HepG2 (cell line): ENCODE measurements around the gene NKD1. TPM values are rescaled to one million over a fixed set of nuclear protein-coding genes. Genes with fewer than 3 reads are reported as not detected.
A peak's percentile ranks its signal among the peaks of the same experiment; 100 is the strongest.

Experiments
- ATF7 ChIP-seq, 2 experiments: fragments of 450-650 bp in 1 of 2; sonication (generic) in 1 of 2; formaldehyde crosslinking in 1 of 2; IDR thresholded peaks; 2 replicates each; pipeline versions ENCODE4 v1.4.0 to v1.6.1; 2016 to 2020; ENCODE audit warnings: antibody characterized with exemption in 1 of 2, mild to moderate bottlenecking in 1 of 2, missing genetic modification reagents in 1 of 2
- HNRNPUL1 ChIP-seq: fragments of 200-400 bp; formaldehyde crosslinking; IDR thresholded peaks from 2 replicates; pipeline ENCODE4 v1.6.1; 2017; ENCODE audit warnings: low read depth, mild to moderate bottlenecking, low read length, moderate library complexity
- JARID2 ChIP-seq: sonication (generic); formaldehyde crosslinking; IDR thresholded peaks from 2 replicates; pipeline ENCODE4 v1.8.1; 2023; ENCODE audit warnings: missing genetic modification reagents, inconsistent platforms; ENCODE audit not compliant: insufficient replicate concordance
- KLF11 ChIP-seq: IDR thresholded peaks from 2 replicates; pipeline ENCODE4 v1.6.1; 2016; ENCODE audit warnings: missing compliant biosample characterization
- NONO ChIP-seq, 2 experiments: fragments of 450-650 bp in 1 of 2; sonication (generic) in 1 of 2; formaldehyde crosslinking in 1 of 2; IDR thresholded peaks in 1 of 2; conservative IDR thresholded peaks in 1 of 2; 2 replicates each; pipeline versions ENCODE4 v1.6.1 to v1.8.0; 2017 to 2022; ENCODE audit warnings: mild to moderate bottlenecking in 1 of 2, missing genetic modification reagents in 1 of 2, moderate library complexity in 1 of 2
- POLR2G ChIP-seq: fragments of 200-400 bp; formaldehyde crosslinking; IDR thresholded peaks from 2 replicates; pipeline ENCODE4 v1.6.1; 2018; ENCODE audit warnings: mild to moderate bottlenecking, low read depth, low read length, moderate library complexity
- SOX6 ChIP-seq, 2 experiments: fragments of 450-650 bp in 1 of 2; sonication (generic) in 1 of 2; formaldehyde crosslinking in 1 of 2; IDR thresholded peaks; 2 replicates each; pipeline versions ENCODE4 v1.4.0 to v1.6.1; 2017 to 2020; ENCODE audit warnings: antibody characterized with exemption in 1 of 2, mild to moderate bottlenecking in 1 of 2, missing genetic modification reagents in 1 of 2
- ZBTB1 ChIP-seq: sonication (generic); formaldehyde crosslinking; IDR thresholded peaks from 2 replicates; pipeline ENCODE4 v1.4.0; 2020; ENCODE audit warnings: missing genetic modification reagents, borderline replicate concordance
- ZFYVE20 ChIP-seq: sonication (generic); formaldehyde crosslinking; IDR thresholded peaks from 2 replicates; pipeline ENCODE4 v1.8.0; 2023; ENCODE audit warnings: low read depth, mild to moderate bottlenecking, moderate library complexity, missing genetic modification reagents, borderline replicate concordance
- ZMYM3 ChIP-seq: sonication (generic); formaldehyde crosslinking; IDR thresholded peaks from 2 replicates; pipeline ENCODE4 v1.5.1; 2020; ENCODE audit warnings: mild to moderate bottlenecking, missing genetic modification reagents
- ZNF17 ChIP-seq: sonication (generic); formaldehyde crosslinking; IDR thresholded peaks from 2 replicates; pipeline ENCODE4 v1.5.0; 2020; ENCODE audit warnings: mild to moderate bottlenecking, missing genetic modification reagents
- ZNF484 ChIP-seq: sonication (generic); formaldehyde crosslinking; IDR thresholded peaks from 2 replicates; pipeline ENCODE4 v1.5.1; 2020; ENCODE audit warnings: mild to moderate bottlenecking, low read depth, missing genetic modification reagents, borderline replicate concordance
- ZNF543 ChIP-seq: sonication (generic); formaldehyde crosslinking; IDR thresholded peaks from 2 replicates; pipeline ENCODE4 v1.4.0; 2020; ENCODE audit warnings: mild to moderate bottlenecking, missing genetic modification reagents
- ZNF615 ChIP-seq: sonication (generic); formaldehyde crosslinking; IDR thresholded peaks from 2 replicates; pipeline ENCODE4 v1.5.0; 2020; ENCODE audit warnings: mild to moderate bottlenecking, missing genetic modification reagents, borderline replicate concordance
- polyA plus RNA-seq, 8 experiments: library from polyadenylated mRNA; depleted of rRNA in 3 of 8; stranded (reverse) in 7 of 8; unstranded in 1 of 8; fragments of >200 nt; fragmentation: Illumina TruSeq in 4 of 8; extraction: Trizol in 4 of 8; gene quantifications; 2 replicates each; pipeline versions ENCODE4 v1.2.1 to v1.2.3, GENCODE V29; 2011 to 2016; ENCODE audit warnings: low read depth in 4 of 8, missing spikeins in 1 of 8, mixed read lengths in 1 of 8; ENCODE audit not compliant: insufficient read depth in 1 of 8
- total RNA-seq, 5 experiments: library from RNA; depleted of rRNA; stranded (reverse); fragments of >200 nt; fragmentation: Illumina TruSeq; extraction: Trizol; gene quantifications; 2 replicates each; pipeline ENCODE4 v1.2.3, GENCODE V29; 2016; ENCODE audit warnings: low read depth in 1 of 5
- TF ChIP-seq, protein P1 (sequence below): sonication (generic); formaldehyde crosslinking; IDR thresholded peaks from 2 replicates; pipeline ENCODE4 v1.5.0; 2020; ENCODE audit warnings: missing genetic modification reagents
- TF ChIP-seq, protein P2 (sequence below): sonication (generic); formaldehyde crosslinking; IDR thresholded peaks from 2 replicates; pipeline ENCODE4 v1.4.0; 2020; ENCODE audit warnings: missing genetic modification reagents, borderline replicate concordance
- TF ChIP-seq, protein P3 (sequence below): sonication (generic); formaldehyde crosslinking; IDR thresholded peaks from 2 replicates; pipeline ENCODE4 v1.5.1; 2020; ENCODE audit warnings: missing genetic modification reagents, mild to moderate bottlenecking, borderline replicate concordance
- TF ChIP-seq, protein P4 (sequence below): sonication (generic); formaldehyde crosslinking; IDR thresholded peaks from 2 replicates; pipeline ENCODE4 v1.5.1; 2020; ENCODE audit warnings: mild to moderate bottlenecking, missing genetic modification reagents, moderate library complexity

Gene NKD1
- total and polyA plus RNA-seq, 2 of the 13 experiments (the other 11 are each of a cell fraction or from before 2014, with no cell fraction given) = 70.4 to 121 TPM

DNA sequence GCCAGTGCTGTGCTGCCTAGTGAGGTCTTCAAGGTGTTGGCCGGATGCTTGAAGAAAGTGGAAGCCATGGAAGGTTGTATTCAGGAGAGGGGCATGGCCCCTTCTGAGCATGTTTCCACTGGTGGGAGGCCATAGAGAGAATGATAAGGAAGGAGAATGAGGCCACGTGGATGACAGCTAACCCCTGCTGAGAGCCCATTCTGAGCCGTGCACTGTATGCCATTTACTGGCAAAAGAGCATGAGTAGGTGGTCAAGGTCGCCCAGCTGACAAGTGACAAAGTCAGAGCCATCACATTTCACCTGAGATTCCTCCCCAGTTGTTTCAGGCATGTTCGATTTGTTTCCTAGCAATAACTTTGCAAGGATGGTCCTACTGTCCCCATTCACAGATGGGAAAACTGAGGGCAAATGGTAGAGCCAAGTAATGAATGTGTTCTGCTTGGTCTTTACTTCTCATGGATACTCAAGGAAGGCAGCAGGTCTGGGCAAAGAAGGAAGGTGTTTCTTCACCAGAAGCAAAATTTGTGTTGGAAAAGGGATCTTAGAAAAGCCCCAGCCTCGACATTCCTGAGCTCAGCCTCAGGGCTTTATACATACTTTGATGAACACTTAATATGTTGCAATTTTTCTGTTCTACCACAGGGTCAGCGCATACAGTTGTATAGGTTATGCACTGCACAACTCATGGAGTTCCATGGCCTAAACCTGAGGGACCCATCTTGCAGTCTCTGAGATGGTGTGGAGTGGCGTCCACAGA lies 10.5 kb upstream of the NKD1 start (continued):
- TF ChIP-seq, protein P1, sequence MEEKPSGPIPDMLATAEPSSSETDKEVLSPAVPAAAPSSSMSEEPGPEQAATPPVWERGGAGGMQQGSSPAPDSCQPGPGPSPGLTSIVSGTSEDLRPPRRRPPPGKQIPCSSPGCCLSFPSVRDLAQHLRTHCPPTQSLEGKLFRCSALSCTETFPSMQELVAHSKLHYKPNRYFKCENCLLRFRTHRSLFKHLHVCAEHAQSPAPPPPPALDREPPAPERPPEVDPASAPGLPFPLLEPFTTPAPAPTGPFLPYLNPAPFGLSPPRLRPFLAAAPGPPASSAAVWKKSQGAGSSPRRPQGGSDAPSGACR (CRISPR knock-in tag) = no peak
- TF ChIP-seq, protein P2, sequence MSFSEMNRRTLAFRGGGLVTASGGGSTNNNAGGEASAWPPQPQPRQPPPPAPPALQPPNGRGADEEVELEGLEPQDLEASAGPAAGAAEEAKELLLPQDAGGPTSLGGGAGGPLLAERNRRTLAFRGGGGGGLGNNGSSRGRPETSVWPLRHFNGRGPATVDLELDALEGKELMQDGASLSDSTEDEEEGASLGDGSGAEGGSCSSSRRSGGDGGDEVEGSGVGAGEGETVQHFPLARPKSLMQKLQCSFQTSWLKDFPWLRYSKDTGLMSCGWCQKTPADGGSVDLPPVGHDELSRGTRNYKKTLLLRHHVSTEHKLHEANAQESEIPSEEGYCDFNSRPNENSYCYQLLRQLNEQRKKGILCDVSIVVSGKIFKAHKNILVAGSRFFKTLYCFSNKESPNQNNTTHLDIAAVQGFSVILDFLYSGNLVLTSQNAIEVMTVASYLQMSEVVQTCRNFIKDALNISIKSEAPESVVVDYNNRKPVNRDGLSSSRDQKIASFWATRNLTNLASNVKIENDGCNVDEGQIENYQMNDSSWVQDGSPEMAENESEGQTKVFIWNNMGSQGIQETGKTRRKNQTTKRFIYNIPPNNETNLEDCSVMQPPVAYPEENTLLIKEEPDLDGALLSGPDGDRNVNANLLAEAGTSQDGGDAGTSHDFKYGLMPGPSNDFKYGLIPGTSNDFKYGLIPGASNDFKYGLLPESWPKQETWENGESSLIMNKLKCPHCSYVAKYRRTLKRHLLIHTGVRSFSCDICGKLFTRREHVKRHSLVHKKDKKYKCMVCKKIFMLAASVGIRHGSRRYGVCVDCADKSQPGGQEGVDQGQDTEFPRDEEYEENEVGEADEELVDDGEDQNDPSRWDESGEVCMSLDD (CRISPR knock-in tag) = no peak
- TF ChIP-seq HNRNPUL1 = no peak
- TF ChIP-seq ZFYVE20 (CRISPR knock-in tag) = no peak
- TF ChIP-seq, protein P3, sequence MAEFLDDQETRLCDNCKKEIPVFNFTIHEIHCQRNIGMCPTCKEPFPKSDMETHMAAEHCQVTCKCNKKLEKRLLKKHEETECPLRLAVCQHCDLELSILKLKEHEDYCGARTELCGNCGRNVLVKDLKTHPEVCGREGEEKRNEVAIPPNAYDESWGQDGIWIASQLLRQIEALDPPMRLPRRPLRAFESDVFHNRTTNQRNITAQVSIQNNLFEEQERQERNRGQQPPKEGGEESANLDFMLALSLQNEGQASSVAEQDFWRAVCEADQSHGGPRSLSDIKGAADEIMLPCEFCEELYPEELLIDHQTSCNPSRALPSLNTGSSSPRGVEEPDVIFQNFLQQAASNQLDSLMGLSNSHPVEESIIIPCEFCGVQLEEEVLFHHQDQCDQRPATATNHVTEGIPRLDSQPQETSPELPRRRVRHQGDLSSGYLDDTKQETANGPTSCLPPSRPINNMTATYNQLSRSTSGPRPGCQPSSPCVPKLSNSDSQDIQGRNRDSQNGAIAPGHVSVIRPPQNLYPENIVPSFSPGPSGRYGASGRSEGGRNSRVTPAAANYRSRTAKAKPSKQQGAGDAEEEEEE (CRISPR knock-in tag) = no peak
- TF ChIP-seq, protein P4, sequence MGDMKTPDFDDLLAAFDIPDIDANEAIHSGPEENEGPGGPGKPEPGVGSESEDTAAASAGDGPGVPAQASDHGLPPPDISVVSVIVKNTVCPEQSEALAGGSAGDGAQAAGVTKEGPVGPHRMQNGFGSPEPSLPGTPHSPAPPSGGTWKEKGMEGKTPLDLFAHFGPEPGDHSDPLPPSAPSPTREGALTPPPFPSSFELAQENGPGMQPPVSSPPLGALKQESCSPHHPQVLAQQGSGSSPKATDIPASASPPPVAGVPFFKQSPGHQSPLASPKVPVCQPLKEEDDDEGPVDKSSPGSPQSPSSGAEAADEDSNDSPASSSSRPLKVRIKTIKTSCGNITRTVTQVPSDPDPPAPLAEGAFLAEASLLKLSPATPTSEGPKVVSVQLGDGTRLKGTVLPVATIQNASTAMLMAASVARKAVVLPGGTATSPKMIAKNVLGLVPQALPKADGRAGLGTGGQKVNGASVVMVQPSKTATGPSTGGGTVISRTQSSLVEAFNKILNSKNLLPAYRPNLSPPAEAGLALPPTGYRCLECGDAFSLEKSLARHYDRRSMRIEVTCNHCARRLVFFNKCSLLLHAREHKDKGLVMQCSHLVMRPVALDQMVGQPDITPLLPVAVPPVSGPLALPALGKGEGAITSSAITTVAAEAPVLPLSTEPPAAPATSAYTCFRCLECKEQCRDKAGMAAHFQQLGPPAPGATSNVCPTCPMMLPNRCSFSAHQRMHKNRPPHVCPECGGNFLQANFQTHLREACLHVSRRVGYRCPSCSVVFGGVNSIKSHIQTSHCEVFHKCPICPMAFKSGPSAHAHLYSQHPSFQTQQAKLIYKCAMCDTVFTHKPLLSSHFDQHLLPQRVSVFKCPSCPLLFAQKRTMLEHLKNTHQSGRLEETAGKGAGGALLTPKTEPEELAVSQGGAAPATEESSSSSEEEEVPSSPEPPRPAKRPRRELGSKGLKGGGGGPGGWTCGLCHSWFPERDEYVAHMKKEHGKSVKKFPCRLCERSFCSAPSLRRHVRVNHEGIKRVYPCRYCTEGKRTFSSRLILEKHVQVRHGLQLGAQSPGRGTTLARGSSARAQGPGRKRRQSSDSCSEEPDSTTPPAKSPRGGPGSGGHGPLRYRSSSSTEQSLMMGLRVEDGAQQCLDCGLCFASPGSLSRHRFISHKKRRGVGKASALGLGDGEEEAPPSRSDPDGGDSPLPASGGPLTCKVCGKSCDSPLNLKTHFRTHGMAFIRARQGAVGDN = no peak
- no peak for TF ChIP-seq ATF7 (IDR thresholded peaks at IDR 0.05)
- TF ChIP-seq ATF7 (CRISPR knock-in tag; IDR thresholded peaks at IDR 0.05) = no peak
- no peak for TF ChIP-seq JARID2 (CRISPR knock-in tag)
- TF ChIP-seq ZMYM3 = peak; percentile 95
- no peak for TF ChIP-seq NONO (IDR thresholded peaks at IDR 0.05)
- 0 out of 2 replicates have a peak, but pooled peaks have one; percentile 13 for TF ChIP-seq NONO (CRISPR knock-in tag; conservative IDR thresholded peaks at IDR 0.05)
- no peak for TF ChIP-seq ZNF615 (CRISPR knock-in tag)
- no peak for TF ChIP-seq ZBTB1 (CRISPR knock-in tag)
- no peak for TF ChIP-seq ZNF17 (CRISPR knock-in tag)
- no peak for TF ChIP-seq SOX6 (IDR thresholded peaks at IDR 0.05)
- no peak for TF ChIP-seq SOX6 (CRISPR knock-in tag; IDR thresholded peaks at IDR 0.05)
- no peak for TF ChIP-seq ZNF484 (CRISPR knock-in tag)
- peak; percentile 6; the same call in 1 of the 2 replicates for TF ChIP-seq POLR2G
- TF ChIP-seq KLF11 (CRISPR knock-in tag) = no peak
- TF ChIP-seq ZNF543 (CRISPR knock-in tag) = no peak
